Stimulated activated CD4-positive, alpha-beta T cell treated with anti-CD3 and anti-CD28 coated beads, Interleukin-4, amount 100 ng/mL, for 1 hour (primary cell): Measurements from ENCODE around the gene CCDC192.
"Not testable (repeated sequence)": the region's sequence is repeated elsewhere in the genome, so short reads cannot be mapped to it uniquely, and the experiment has no call there.

Experiments
- DNase-seq: peaks from one replicate; pipeline ENCODE4 v3.0.0-alpha.2; 2020

The CCDC192 gene

GRCh38 chr5:127813633-127814587 lies 110.7 kb downstream of the CCDC192 start:
- no peak for DNase-seq

GRCh38 chr5:127814588-127814973 lies 111.4 kb downstream of the CCDC192 start:
- no peak for DNase-seq

- no peak for DNase-seq
Observed at GRCh38 chr5:127820910-127821553, 117.8 kb downstream of the CCDC192 start.

GRCh38 chr5:127821896-127822295 lies 118.7 kb downstream of the CCDC192 start:
- DNase-seq, result no peak

- DNase-seq, result no peak
Observed at GRCh38 chr5:127824126-127824525, 120.9 kb downstream of the CCDC192 start.

- no peak for DNase-seq
Observed at GRCh38 chr5:127826011-127826410, 122.8 kb downstream of the CCDC192 start.

GRCh38 chr5:127827451-127827850 lies 124.3 kb downstream of the CCDC192 start:
- no peak for DNase-seq

- DNase-seq, result no peak
Observed at GRCh38 chr5:127830157-127830556, 127.0 kb downstream of the CCDC192 start.

- DNase-seq, result no peak
Observed at GRCh38 chr5:127830829-127831598, 127.8 kb downstream of the CCDC192 start.

GRCh38 chr5:127832067-127832466 lies 128.9 kb downstream of the CCDC192 start:
- DNase-seq, result no peak

- no peak for DNase-seq
Observed at GRCh38 chr5:127834094-127834531, 130.9 kb downstream of the CCDC192 start.

GRCh38 chr5:127834554-127834953 lies 131.4 kb downstream of the CCDC192 start:
- DNase-seq, result no peak

GRCh38 chr5:127838661-127839060 lies 135.5 kb downstream of the CCDC192 start:
- DNase-seq, result no peak

- no peak for DNase-seq
Observed at GRCh38 chr5:127839072-127839471, 135.9 kb downstream of the CCDC192 start.

GRCh38 chr5:127839496-127840197 lies 136.5 kb downstream of the CCDC192 start:
- DNase-seq, result no peak

GRCh38 chr5:127840198-127840524 lies 137.0 kb downstream of the CCDC192 start:
- no peak for DNase-seq

- no peak for DNase-seq
Observed at GRCh38 chr5:127840809-127841208, 137.6 kb downstream of the CCDC192 start.

- DNase-seq, result no peak
Observed at GRCh38 chr5:127844581-127845021, 141.4 kb downstream of the CCDC192 start.

- no peak for DNase-seq
Observed at GRCh38 chr5:127846884-127847283, 143.7 kb downstream of the CCDC192 start.

GRCh38 chr5:127847641-127848040 lies 144.4 kb downstream of the CCDC192 start:
- DNase-seq, result not testable (repeated sequence)

GRCh38 chr5:127848098-127848497 lies 144.9 kb downstream of the CCDC192 start:
- no peak for DNase-seq

GRCh38 chr5:127849408-127849807 lies 146.2 kb downstream of the CCDC192 start:
- DNase-seq, result no peak

GRCh38 chr5:127849891-127850290 lies 146.7 kb downstream of the CCDC192 start:
- DNase-seq, result no peak
